ENCODE results near the gene FHL2. TPM values are rescaled to one million over a fixed set of nuclear protein-coding genes. Genes with fewer than 3 reads are reported as not detected.

The FHL2 gene
- total and polyA plus RNA-seq, 2 of the 13 experiments (the other 11 are each of a cell fraction or from before 2014, with no cell fraction given) = 1.9 to 74.8 TPM

- TF ChIP-seq E2F5 (CRISPR knock-in tag; conservative IDR thresholded peaks at IDR 0.05) (no peak), RNF2 (conservative IDR thresholded peaks at IDR 0.05; ENCODE audit: low read depth) (no peak), MED13 (CRISPR knock-in tag; IDR thresholded peaks at IDR 0.05) (no peak), ZSCAN5A (CRISPR knock-in tag; IDR thresholded peaks at IDR 0.05; ENCODE audit: borderline replicate concordance) (no peak), CREB1 (IDR thresholded peaks at IDR 0.05) (0 out of 2 replicates have a peak, but pooled peaks have one; percentile 12), CREB1 (CRISPR knock-in tag; IDR thresholded peaks at IDR 0.05) (no peak), ZKSCAN8 (CRISPR knock-in tag; IDR thresholded peaks at IDR 0.05; ENCODE audit: borderline replicate concordance) (0 out of 2 replicates have a peak, but pooled peaks have one; percentile 39), KLF11 (CRISPR knock-in tag; IDR thresholded peaks at IDR 0.05) (no peak), ZNF605 (CRISPR knock-in tag; IDR thresholded peaks at IDR 0.05) (0 out of 2 replicates have a peak, but pooled peaks have one; percentile 35), ATAD3A (CRISPR knock-in tag; IDR thresholded peaks at IDR 0.05) (no peak), SSRP1 (CRISPR knock-in tag; IDR thresholded peaks at IDR 0.05) (no peak), HDAC1 (CRISPR knock-in tag; IDR thresholded peaks at IDR 0.05) (no peak), CEBPG (CRISPR knock-in tag; IDR thresholded peaks at IDR 0.05) (peak; percentile 95), ZNF18 (CRISPR knock-in tag; IDR thresholded peaks at IDR 0.05; ENCODE audit: insufficient replicate concordance) (peak; percentile 79), GATAD2A (CRISPR knock-in tag; IDR thresholded peaks at IDR 0.05) (peak; percentile 80), ZNF263 (CRISPR knock-in tag; IDR thresholded peaks at IDR 0.05) (no peak), ZNF317 (CRISPR knock-in tag; IDR thresholded peaks at IDR 0.05) (0 out of 2 replicates have a peak, but pooled peaks have one; percentile 38), ZFP36L1 (CRISPR knock-in tag; IDR thresholded peaks at IDR 0.05) (0 out of 2 replicates have a peak, but pooled peaks have one; percentile 30), ASH2L (IDR thresholded peaks at IDR 0.05; ENCODE audit: insufficient read length, low read depth, low read length) (peak; percentile 64), HOXD1 (CRISPR knock-in tag; IDR thresholded peaks at IDR 0.05) (no peak), EZH2 (conservative IDR thresholded peaks at IDR 0.05; ENCODE audit: low read depth, low read length) (no peak), HDAC2 (CRISPR knock-in tag; IDR thresholded peaks at IDR 0.05) (peak; percentile 80), MXI1 (IDR thresholded peaks at IDR 0.05; ENCODE audit: borderline replicate concordance, low read depth, low read length) (peak; percentile 56; the same call in 1 of the 3 replicates), RNF219 (CRISPR knock-in tag; IDR thresholded peaks at IDR 0.05) (no peak), ZFAT (CRISPR knock-in tag; conservative IDR thresholded peaks at IDR 0.05) (no peak), ZNF703 (CRISPR knock-in tag; IDR thresholded peaks at IDR 0.05; ENCODE audit: borderline replicate concordance) (no peak)
These were observed 3.8 kb downstream of the FHL2 start (continued) for GRCh38 chr2:105394951-105395611.

All from HepG2 (cell line).